SU-DHL-6 (cell line): ENCODE results near the gene ZNF710.

Experiments
- H2AFZ ChIP-seq: fragments of 200-600 bp; sonication (generic); 2 replicates; pipeline ENCODE4 v1.6.1; 2014; ENCODE audit warnings: low read depth, mild to moderate bottlenecking, moderate library complexity, mixed read lengths, antibody characterized with exemption, low read length; ENCODE audit not compliant: severe bottlenecking
- H3F3A ChIP-seq: fragments of 200-600 bp; shearing (Covaris generic); 2 replicates; pipeline ENCODE4 v1.6.0; 2016; ENCODE audit warnings: antibody characterized with exemption, mild to moderate bottlenecking; ENCODE audit not compliant: insufficient read depth
- H3K27ac ChIP-seq: fragments of 200-600 bp; sonication (generic); 2 replicates; pipeline ENCODE4 v1.5.1; 2016; ENCODE audit warnings: low read depth, mild to moderate bottlenecking, low read length, moderate library complexity, mixed read lengths
- H3K27me3 ChIP-seq: fragments of 200-600 bp; sonication (generic), shearing (Covaris generic); 2 replicates; pipeline ENCODE4 v1.6.0; 2014; ENCODE audit warnings: mild to moderate bottlenecking, low read length
- H3K36me3 ChIP-seq: fragments of 200-600 bp; sonication (generic); 2 replicates; pipeline ENCODE4 v1.6.1; 2014; ENCODE audit warnings: mild to moderate bottlenecking, low read length, mixed read lengths
- H3K4me2 ChIP-seq: fragments of 300-600, 200-600 bp; shearing (Covaris generic), sonication (generic); 2 replicates; pipeline ENCODE4 v1.6.0; 2014; ENCODE audit warnings: low read length, low read depth, mild to moderate bottlenecking; ENCODE audit not compliant: poor library complexity, severe bottlenecking
- H3K4me3 ChIP-seq: fragments of 200-600 bp; sonication (generic); 2 replicates; pipeline ENCODE4 v1.5.1; 2014; ENCODE audit warnings: antibody characterized with exemption, low read length, mild to moderate bottlenecking, mixed read lengths; ENCODE audit not compliant: insufficient read depth, poor library complexity, severe bottlenecking
- H3K79me2 ChIP-seq: fragments of 200-600 bp; sonication (generic); 2 replicates; pipeline ENCODE4 v1.6.1; 2014; ENCODE audit warnings: mild to moderate bottlenecking, low read length, moderate library complexity; ENCODE audit not compliant: insufficient read depth
- H3K9ac ChIP-seq: fragments of 200-600 bp; sonication (generic); 2 replicates; pipeline ENCODE4 v1.7.0; 2014; ENCODE audit warnings: mild to moderate bottlenecking, low read length
- H3K9me2 ChIP-seq: fragments of 200-600 bp; sonication (generic); replicated peaks from 2 replicates; pipeline ENCODE4 v1.6.1; 2014; ENCODE audit warnings: low read length; ENCODE audit not compliant: insufficient read depth
- H3K9me3 ChIP-seq: fragments of 200-600 bp; sonication (generic); 2 replicates; pipeline ENCODE4 v1.6.1; 2014; ENCODE audit warnings: low read length, mixed read lengths; ENCODE audit not compliant: insufficient read depth
- H4K20me1 ChIP-seq: fragments of 200-600 bp; sonication (generic); 2 replicates; pipeline ENCODE4 v1.6.1; 2014; ENCODE audit warnings: low read depth, mild to moderate bottlenecking, antibody characterized with exemption, low read length, moderate library complexity, mixed read lengths
- EZH2phosphoT487 ChIP-seq: fragments of 200-600 bp; sonication (generic), shearing (Covaris generic); conservative IDR thresholded peaks from 2 replicates; pipeline ENCODE4 v1.6.1; 2018; ENCODE audit warnings: mild to moderate bottlenecking, antibody characterized with exemption, low read length, moderate library complexity, mixed read lengths
- TF ChIP-seq, protein P1 (sequence below): fragments of 200-600 bp; sonication (generic); IDR thresholded peaks from one replicate; pipeline ENCODE4 v1.5.1; 2017; ENCODE audit warnings: antibody characterized with exemption, mild to moderate bottlenecking, low read length, moderate library complexity; ENCODE audit not compliant: insufficient read depth, poor library complexity, severe bottlenecking

The ZNF710 gene

GRCh38 chr15:90020021-90020735, 19.1 kb downstream of the ZNF710 start:
- H2AFZ ChIP-seq: no peak overlapping the region
- no peaks in the 10 kb centered on the region for H3K9me2 ChIP-seq
- H3K9ac ChIP-seq: no peak overlapping the region
- H3K9me3 ChIP-seq: no peaks in the 10 kb centered on the region
- no peaks in the 10 kb centered on the region for H4K20me1 ChIP-seq
- no peaks in the 10 kb centered on the region for H3K79me2 ChIP-seq
- no peak for TF ChIP-seq EZH2phosphoT487
- TF ChIP-seq, protein P1, sequence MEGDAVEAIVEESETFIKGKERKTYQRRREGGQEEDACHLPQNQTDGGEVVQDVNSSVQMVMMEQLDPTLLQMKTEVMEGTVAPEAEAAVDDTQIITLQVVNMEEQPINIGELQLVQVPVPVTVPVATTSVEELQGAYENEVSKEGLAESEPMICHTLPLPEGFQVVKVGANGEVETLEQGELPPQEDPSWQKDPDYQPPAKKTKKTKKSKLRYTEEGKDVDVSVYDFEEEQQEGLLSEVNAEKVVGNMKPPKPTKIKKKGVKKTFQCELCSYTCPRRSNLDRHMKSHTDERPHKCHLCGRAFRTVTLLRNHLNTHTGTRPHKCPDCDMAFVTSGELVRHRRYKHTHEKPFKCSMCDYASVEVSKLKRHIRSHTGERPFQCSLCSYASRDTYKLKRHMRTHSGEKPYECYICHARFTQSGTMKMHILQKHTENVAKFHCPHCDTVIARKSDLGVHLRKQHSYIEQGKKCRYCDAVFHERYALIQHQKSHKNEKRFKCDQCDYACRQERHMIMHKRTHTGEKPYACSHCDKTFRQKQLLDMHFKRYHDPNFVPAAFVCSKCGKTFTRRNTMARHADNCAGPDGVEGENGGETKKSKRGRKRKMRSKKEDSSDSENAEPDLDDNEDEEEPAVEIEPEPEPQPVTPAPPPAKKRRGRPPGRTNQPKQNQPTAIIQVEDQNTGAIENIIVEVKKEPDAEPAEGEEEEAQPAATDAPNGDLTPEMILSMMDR: no peak
- H3K27me3 ChIP-seq: no peaks in the 10 kb centered on the region
- no peak overlapping the region for H3K4me3 ChIP-seq
- no peak overlapping the region for H3K27ac ChIP-seq
- no peaks in the 10 kb centered on the region for H3F3A ChIP-seq
- H3K4me2 ChIP-seq: no peak overlapping the region
- H3K36me3 ChIP-seq: no peaks in the 10 kb centered on the region

GRCh38 chr15:90020936-90021507, 19.9 kb downstream of the ZNF710 start:
- no peaks in the 10 kb centered on the region for H3K36me3 ChIP-seq
- H2AFZ ChIP-seq: no peak overlapping the region
- H3K4me2 ChIP-seq: no peak overlapping the region
- no peak overlapping the region for H3K9ac ChIP-seq
- no peak overlapping the region for H3K27ac ChIP-seq
- H3K9me2 ChIP-seq: no peaks in the 10 kb centered on the region
- no peaks in the 10 kb centered on the region for H3K27me3 ChIP-seq
- no peaks in the 10 kb centered on the region for H3K9me3 ChIP-seq
- no peaks in the 10 kb centered on the region for H3K79me2 ChIP-seq
- no peaks in the 10 kb centered on the region for H4K20me1 ChIP-seq
- H3K4me3 ChIP-seq: no peak overlapping the region
- no peaks in the 10 kb centered on the region for H3F3A ChIP-seq
- TF ChIP-seq EZH2phosphoT487: no peak
- TF ChIP-seq, protein P1: no peak

- Histone ChIP-seq H3K79me2 (no peaks in the 10 kb centered on the region), H3F3A (no peaks in the 10 kb centered on the region), H3K9me3 (no peaks in the 10 kb centered on the region), H3K9ac (no peak overlapping the region), H3K27me3 (no peaks in the 10 kb centered on the region), H3K4me3 (no peak overlapping the region), H3K9me2 (no peaks in the 10 kb centered on the region), H3K4me2 (no peak overlapping the region), H4K20me1 (no peaks in the 10 kb centered on the region), H3K27ac (no peak overlapping the region), H2AFZ (no peak overlapping the region), H3K36me3 (no peaks in the 10 kb centered on the region)
- no peak for TF ChIP-seq EZH2phosphoT487
- TF ChIP-seq, protein P1: no peak
Measured at GRCh38 chr15:90022345-90022744, 21.2 kb downstream of the ZNF710 start.
